Measurements from ENCODE around the gene UGT1A5. TPM values are rescaled to one million over a fixed set of nuclear protein-coding genes. Genes with fewer than 3 reads are reported as not detected.

UGT1A5 gene
- total and polyA plus RNA-seq, 2 of the 13 experiments (the other 11 are each of a cell fraction or from before 2014, with no cell fraction given) = not detected

DNA sequence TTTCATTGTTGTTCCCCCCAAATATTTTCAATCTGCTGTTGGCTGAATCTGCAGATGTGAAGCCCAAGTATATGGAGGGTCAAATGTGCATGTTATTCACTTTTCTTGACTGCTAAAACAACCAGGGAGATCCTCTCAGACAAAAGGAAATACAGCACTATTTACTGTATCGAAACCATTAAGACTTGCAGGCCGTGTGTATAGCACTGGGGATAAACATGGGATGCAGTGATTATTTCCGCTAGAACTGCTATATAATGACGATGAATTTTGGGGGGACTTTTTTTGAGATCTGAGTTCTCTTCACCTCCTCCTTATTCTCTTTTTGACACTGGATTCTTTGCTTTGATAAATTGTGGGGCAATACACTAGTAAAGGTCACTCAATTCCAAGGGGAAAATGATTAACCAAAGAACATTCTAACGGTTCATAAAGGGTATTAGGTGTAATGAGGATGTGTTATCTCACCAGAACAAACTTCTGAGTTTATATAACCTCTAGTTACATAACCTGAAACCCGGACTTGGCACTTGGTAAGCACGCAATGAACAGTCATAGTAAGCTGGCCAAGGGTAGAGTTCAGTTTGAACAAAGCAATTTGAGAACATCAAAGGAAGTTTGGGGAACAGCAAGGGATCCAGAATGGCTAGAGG lies 43.8 kb downstream of the UGT1A5 start (continued):
- TF ChIP-seq ELK4 (CRISPR knock-in tag; IDR thresholded peaks at IDR 0.05; ENCODE audit: borderline replicate concordance) (no peak), KLF12 (CRISPR knock-in tag; IDR thresholded peaks at IDR 0.05; ENCODE audit: borderline replicate concordance) (0 out of 2 replicates have a peak, but pooled peaks have one; percentile 52), ZNF747 (CRISPR knock-in tag; IDR thresholded peaks at IDR 0.05; ENCODE audit: borderline replicate concordance) (peak; percentile 85; the same call in 1 of the 2 replicates), NR2C2 (CRISPR knock-in tag; IDR thresholded peaks at IDR 0.05; ENCODE audit: borderline replicate concordance) (peak; percentile 82), ZNF282 (IDR thresholded peaks at IDR 0.05; ENCODE audit: partially characterized antibody) (no peak), ZNF703 (CRISPR knock-in tag; IDR thresholded peaks at IDR 0.05; ENCODE audit: borderline replicate concordance) (peak; percentile 99), HCFC1 (IDR thresholded peaks at IDR 0.05; ENCODE audit: low read depth, low read length) (no peak), NR1H2 (CRISPR knock-in tag; IDR thresholded peaks at IDR 0.05; ENCODE audit: borderline replicate concordance, low read depth) (no peak), ZNF432 (CRISPR knock-in tag; IDR thresholded peaks at IDR 0.05; ENCODE audit: borderline replicate concordance) (no peak), KLF9 (CRISPR knock-in tag; IDR thresholded peaks at IDR 0.05; ENCODE audit: low read depth) (0 out of 2 replicates have a peak, but pooled peaks have one; percentile 33), HNRNPLL (IDR thresholded peaks at IDR 0.05; ENCODE audit: low read depth, low read length, poor library complexity, severe bottlenecking) (no peak), U2AF1 (optimal IDR thresholded peaks at IDR 0.05; ENCODE audit: low read depth, low read length) (no peak), ZNF7 (CRISPR knock-in tag; IDR thresholded peaks at IDR 0.05) (no peak), ZNF782 (CRISPR knock-in tag; IDR thresholded peaks at IDR 0.05; ENCODE audit: borderline replicate concordance) (no peak), PHF5A (CRISPR knock-in tag; IDR thresholded peaks at IDR 0.05; ENCODE audit: low read depth, unreplicated experiment) (peak; percentile 62), ZNF263 (CRISPR knock-in tag; IDR thresholded peaks at IDR 0.05) (no peak), SP140L (CRISPR knock-in tag; IDR thresholded peaks at IDR 0.05; ENCODE audit: borderline replicate concordance) (no peak), ZNF292 (CRISPR knock-in tag; IDR thresholded peaks at IDR 0.05; ENCODE audit: borderline replicate concordance, low read depth) (no peak), WIZ (CRISPR knock-in tag; IDR thresholded peaks at IDR 0.05) (no peak)
- TF ChIP-seq, protein P1, sequence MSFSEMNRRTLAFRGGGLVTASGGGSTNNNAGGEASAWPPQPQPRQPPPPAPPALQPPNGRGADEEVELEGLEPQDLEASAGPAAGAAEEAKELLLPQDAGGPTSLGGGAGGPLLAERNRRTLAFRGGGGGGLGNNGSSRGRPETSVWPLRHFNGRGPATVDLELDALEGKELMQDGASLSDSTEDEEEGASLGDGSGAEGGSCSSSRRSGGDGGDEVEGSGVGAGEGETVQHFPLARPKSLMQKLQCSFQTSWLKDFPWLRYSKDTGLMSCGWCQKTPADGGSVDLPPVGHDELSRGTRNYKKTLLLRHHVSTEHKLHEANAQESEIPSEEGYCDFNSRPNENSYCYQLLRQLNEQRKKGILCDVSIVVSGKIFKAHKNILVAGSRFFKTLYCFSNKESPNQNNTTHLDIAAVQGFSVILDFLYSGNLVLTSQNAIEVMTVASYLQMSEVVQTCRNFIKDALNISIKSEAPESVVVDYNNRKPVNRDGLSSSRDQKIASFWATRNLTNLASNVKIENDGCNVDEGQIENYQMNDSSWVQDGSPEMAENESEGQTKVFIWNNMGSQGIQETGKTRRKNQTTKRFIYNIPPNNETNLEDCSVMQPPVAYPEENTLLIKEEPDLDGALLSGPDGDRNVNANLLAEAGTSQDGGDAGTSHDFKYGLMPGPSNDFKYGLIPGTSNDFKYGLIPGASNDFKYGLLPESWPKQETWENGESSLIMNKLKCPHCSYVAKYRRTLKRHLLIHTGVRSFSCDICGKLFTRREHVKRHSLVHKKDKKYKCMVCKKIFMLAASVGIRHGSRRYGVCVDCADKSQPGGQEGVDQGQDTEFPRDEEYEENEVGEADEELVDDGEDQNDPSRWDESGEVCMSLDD (CRISPR knock-in tag; IDR thresholded peaks at IDR 0.05; ENCODE audit: borderline replicate concordance) = 0 out of 2 replicates have a peak, but pooled peaks have one; percentile 50
- TF ChIP-seq, protein P2, sequence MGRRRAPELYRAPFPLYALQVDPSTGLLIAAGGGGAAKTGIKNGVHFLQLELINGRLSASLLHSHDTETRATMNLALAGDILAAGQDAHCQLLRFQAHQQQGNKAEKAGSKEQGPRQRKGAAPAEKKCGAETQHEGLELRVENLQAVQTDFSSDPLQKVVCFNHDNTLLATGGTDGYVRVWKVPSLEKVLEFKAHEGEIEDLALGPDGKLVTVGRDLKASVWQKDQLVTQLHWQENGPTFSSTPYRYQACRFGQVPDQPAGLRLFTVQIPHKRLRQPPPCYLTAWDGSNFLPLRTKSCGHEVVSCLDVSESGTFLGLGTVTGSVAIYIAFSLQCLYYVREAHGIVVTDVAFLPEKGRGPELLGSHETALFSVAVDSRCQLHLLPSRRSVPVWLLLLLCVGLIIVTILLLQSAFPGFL (CRISPR knock-in tag; IDR thresholded peaks at IDR 0.05) = no peak
- TF ChIP-seq, protein P3, sequence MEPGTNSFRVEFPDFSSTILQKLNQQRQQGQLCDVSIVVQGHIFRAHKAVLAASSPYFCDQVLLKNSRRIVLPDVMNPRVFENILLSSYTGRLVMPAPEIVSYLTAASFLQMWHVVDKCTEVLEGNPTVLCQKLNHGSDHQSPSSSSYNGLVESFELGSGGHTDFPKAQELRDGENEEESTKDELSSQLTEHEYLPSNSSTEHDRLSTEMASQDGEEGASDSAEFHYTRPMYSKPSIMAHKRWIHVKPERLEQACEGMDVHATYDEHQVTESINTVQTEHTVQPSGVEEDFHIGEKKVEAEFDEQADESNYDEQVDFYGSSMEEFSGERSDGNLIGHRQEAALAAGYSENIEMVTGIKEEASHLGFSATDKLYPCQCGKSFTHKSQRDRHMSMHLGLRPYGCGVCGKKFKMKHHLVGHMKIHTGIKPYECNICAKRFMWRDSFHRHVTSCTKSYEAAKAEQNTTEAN (CRISPR knock-in tag; conservative IDR thresholded peaks at IDR 0.05) = peak; percentile 76
- TF ChIP-seq, protein P4, sequence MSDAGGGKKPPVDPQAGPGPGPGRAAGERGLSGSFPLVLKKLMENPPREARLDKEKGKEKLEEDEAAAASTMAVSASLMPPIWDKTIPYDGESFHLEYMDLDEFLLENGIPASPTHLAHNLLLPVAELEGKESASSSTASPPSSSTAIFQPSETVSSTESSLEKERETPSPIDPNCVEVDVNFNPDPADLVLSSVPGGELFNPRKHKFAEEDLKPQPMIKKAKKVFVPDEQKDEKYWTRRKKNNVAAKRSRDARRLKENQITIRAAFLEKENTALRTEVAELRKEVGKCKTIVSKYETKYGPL (CRISPR knock-in tag; IDR thresholded peaks at IDR 0.05) = peak; percentile 99

Data from HepG2 (cell line).